Measurements from ENCODE around the gene ENO3. TPM values are rescaled to one million over a fixed set of nuclear protein-coding genes. Genes with fewer than 3 reads are reported as not detected.
"Not testable (repeated sequence)": the region's sequence is repeated elsewhere in the genome, so short reads cannot be mapped to it uniquely, and the experiment has no call there.

ENO3 gene
- total RNA-seq, 4 donors from 2014 or later, result 5.4 to 8.8 (median 5.5) TPM; not detected in 1

GRCh38 chr17:4920351-4921048 lies 30.4 kb upstream of the ENO3 start:
- WGBS, 2 donors, result 87 to 90% methylated on average over 10 of the region's 10 CpGs
- TF ChIP-seq CTCF (IDR thresholded peaks at IDR 0.05), result no peak
- TF ChIP-seq POLR2A (IDR thresholded peaks at IDR 0.05), result no peak
- Histone ChIP-seq H3K4me3 (replicated peaks in 1 of 3) (no peak overlapping the region), H3K27me3 (no peaks in the 10 kb centered on the region), H3K4me1 (no peaks in the 10 kb centered on the region), H3K36me3 (no peaks in the 10 kb centered on the region), H3K9me3 (no peaks in the 10 kb centered on the region), H3K27ac (no peak overlapping the region)
- intact Hi-C loops (cut with DNase I), result no loop called here
- DNase-seq, result no peak

- Histone ChIP-seq H3K4me3 (replicated peaks in 1 of 3) (no peak overlapping the region), H3K4me1 (no peaks in the 10 kb centered on the region), H3K36me3 (no peaks in the 10 kb centered on the region), H3K9me3 (no peaks in the 10 kb centered on the region), H3K27ac (no peak overlapping the region), H3K27me3 (no peaks in the 10 kb centered on the region)
- intact Hi-C loops (cut with DNase I), result no loop called here
- TF ChIP-seq CTCF (IDR thresholded peaks at IDR 0.05) (no peak), POLR2A (IDR thresholded peaks at IDR 0.05) (no peak)
- no peak for DNase-seq
- WGBS, 2 donors, result 90 to 95% methylated on average over 4 of the region's 4 CpGs
These were observed 29.6 kb upstream of the ENO3 start for GRCh38 chr17:4921320-4921719.

- H3K27me3 ChIP-seq; H3K27ac ChIP-seq; H3K9me3 ChIP-seq; DNase-seq; H3K36me3 ChIP-seq; H3K4me3 ChIP-seq (replicated peaks in 1 of 3); intact Hi-C loops (cut with DNase I); H3K4me1 ChIP-seq: not testable (repeated sequence)
- 88 to 90% methylated on average over 24 of the region's 24 CpGs for WGBS, 2 donors
These were observed 24.2 kb upstream of the ENO3 start for GRCh38 chr17:4926577-4927335.

GRCh38 chr17:4928881-4929280 lies 22.0 kb upstream of the ENO3 start:
- WGBS, 2 donors, result 97 to 98% methylated on average over 18 of the region's 18 CpGs
- Histone ChIP-seq H3K36me3 (no peaks in the 10 kb centered on the region), H3K4me1 (peaks cover 0 to under 1% of the 10 kb centered on the region in 2 donors), H3K9me3 (no peaks in the 10 kb centered on the region), H3K27ac (no peak overlapping the region), H3K27me3 (no peaks in the 10 kb centered on the region), H3K4me3 (replicated peaks in 1 of 3) (no peak overlapping the region)
- intact Hi-C loops (cut with DNase I), result no loop called here
- no peak for DNase-seq
- TF ChIP-seq CTCF (IDR thresholded peaks at IDR 0.05) (no peak), POLR2A (IDR thresholded peaks at IDR 0.05) (no peak)

- Histone ChIP-seq H3K27me3 (no peaks in the 10 kb centered on the region), H3K36me3 (peaks cover 0 to 3% of the 10 kb centered on the region in 2 donors), H3K4me3 (replicated peaks in 1 of 3) (no peak within 1 kb of the TSS), H3K27ac (no peak within 1 kb of the TSS), H3K9me3 (no peaks in the 10 kb centered on the region), H3K4me1 (peaks cover 0 to 6% of the 10 kb centered on the region in 2 donors)
- WGBS, 2 donors, result 80 to 86% methylated on average over 14 of the region's 14 CpGs
- no peak for DNase-seq
- no peak for TF ChIP-seq POLR2A (IDR thresholded peaks at IDR 0.05)
- intact Hi-C loops (cut with DNase I), result no loop called here
These were observed 19.0 kb upstream of the ENO3 start, which contains the start of gene GP1BA for GRCh38 chr17:4931963-4932362. GP1BA (plus strand) TSS chr17:4932277; CDS start chr17:4932605, 328 bp downstream.

GRCh38 chr17:4932756-4933155 lies 18.2 kb upstream of the ENO3 start:
- Histone ChIP-seq H3K27ac (no peak overlapping the region), H3K36me3 (peaks cover 5 to 10% of the 10 kb centered on the region in 2 donors), H3K4me1 (peaks cover 0 to 6% of the 10 kb centered on the region in 2 donors), H3K9me3 (no peaks in the 10 kb centered on the region), H3K27me3 (no peaks in the 10 kb centered on the region), H3K4me3 (replicated peaks in 1 of 3) (no peak overlapping the region)
- intact Hi-C loops (cut with DNase I), result no loop called here
- TF ChIP-seq POLR2A (IDR thresholded peaks at IDR 0.05), result no peak
- TF ChIP-seq CTCF (IDR thresholded peaks at IDR 0.05), result no peak
- 87 to 90% methylated on average over 12 of the region's 12 CpGs for WGBS, 2 donors
- no peak for DNase-seq

Measured in thyroid gland (tissue), 4 donors.